Astrocyte (in vitro differentiated cells and primary cell): ENCODE data around the gene COPB2.

Experiments
- EZH2 ChIP-seq: IDR thresholded peaks from 2 replicates; pipeline ENCODE4 v1.6.1; 2012; ENCODE audit warnings: mild to moderate bottlenecking, low read length, inconsistent platforms; ENCODE audit not compliant: insufficient read depth
- TF ChIP-seq, protein P1 (sequence below): IDR thresholded peaks from 2 replicates; pipeline ENCODE4 v1.5.1; 2011; ENCODE audit warnings: low read depth, mild to moderate bottlenecking, inconsistent platforms, low read length, moderate library complexity; ENCODE audit not compliant: insufficient read depth

DNA sequence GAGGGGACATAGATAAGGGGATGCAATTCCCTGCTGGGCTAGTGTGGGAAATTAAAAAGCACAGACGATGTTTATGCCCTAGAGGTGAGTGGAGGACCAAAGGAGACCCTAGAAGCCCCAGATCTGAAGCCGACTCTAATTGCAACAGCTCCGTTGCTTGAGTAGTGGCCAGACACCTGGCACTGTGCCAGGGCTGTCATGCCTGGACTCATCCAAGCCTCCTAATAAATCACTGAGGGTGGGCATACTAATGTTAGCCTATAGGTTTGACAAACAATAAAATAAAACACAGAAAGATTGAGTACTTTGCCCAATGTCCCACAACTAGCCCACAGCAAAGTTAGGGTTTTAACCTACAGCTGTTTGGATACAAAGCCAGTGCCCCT, 71.0 kb downstream of the COPB2 start:
- TF ChIP-seq, protein P1, sequence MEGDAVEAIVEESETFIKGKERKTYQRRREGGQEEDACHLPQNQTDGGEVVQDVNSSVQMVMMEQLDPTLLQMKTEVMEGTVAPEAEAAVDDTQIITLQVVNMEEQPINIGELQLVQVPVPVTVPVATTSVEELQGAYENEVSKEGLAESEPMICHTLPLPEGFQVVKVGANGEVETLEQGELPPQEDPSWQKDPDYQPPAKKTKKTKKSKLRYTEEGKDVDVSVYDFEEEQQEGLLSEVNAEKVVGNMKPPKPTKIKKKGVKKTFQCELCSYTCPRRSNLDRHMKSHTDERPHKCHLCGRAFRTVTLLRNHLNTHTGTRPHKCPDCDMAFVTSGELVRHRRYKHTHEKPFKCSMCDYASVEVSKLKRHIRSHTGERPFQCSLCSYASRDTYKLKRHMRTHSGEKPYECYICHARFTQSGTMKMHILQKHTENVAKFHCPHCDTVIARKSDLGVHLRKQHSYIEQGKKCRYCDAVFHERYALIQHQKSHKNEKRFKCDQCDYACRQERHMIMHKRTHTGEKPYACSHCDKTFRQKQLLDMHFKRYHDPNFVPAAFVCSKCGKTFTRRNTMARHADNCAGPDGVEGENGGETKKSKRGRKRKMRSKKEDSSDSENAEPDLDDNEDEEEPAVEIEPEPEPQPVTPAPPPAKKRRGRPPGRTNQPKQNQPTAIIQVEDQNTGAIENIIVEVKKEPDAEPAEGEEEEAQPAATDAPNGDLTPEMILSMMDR: no peak
- no peak for TF ChIP-seq EZH2
